Neural progenitor cell (in vitro differentiated cells): Measurements from ENCODE around the gene KLHL40. TPM values are rescaled to one million over a fixed set of nuclear protein-coding genes. Genes with fewer than 3 reads are reported as not detected.

Experiments used
- DNase-seq: peaks from one replicate; pipeline ENCODE4 v3.0.0-alpha.2; 2016; ENCODE audit warnings: low spot score
- H2AFZ ChIP-seq: fragments of 200-600 bp; sonication (generic); replicated peaks from 2 replicates; pipeline ENCODE4 v1.6.1; 2016; ENCODE audit warnings: antibody characterized with exemption
- H3F3A ChIP-seq: fragments of 200-600 bp; sonication (generic); 2 replicates; pipeline ENCODE4 v1.6.1; 2016; ENCODE audit warnings: antibody characterized with exemption, low read depth
- H3K27ac ChIP-seq: fragments of 200-600 bp; sonication (generic); 2 replicates; pipeline ENCODE4 v1.5.1; 2016; ENCODE audit warnings: mild to moderate bottlenecking
- H3K27me3 ChIP-seq: fragments of 200-600 bp; sonication (generic); 2 replicates; pipeline ENCODE4 v1.6.1; 2016; ENCODE audit warnings: mild to moderate bottlenecking, moderate library complexity
- H3K36me3 ChIP-seq: fragments of 200-600 bp; sonication (generic); 2 replicates; pipeline ENCODE4 v1.5.1; 2016
- H3K4me1 ChIP-seq: fragments of 200-600 bp; sonication (generic); 2 replicates; pipeline ENCODE4 v1.6.1; 2016; ENCODE audit warnings: mixed run types
- H3K4me2 ChIP-seq: fragments of 200-600 bp; sonication (generic); 2 replicates; pipeline ENCODE4 v1.6.1; 2016
- H3K4me3 ChIP-seq: fragments of 200-600 bp; sonication (generic); 2 replicates; pipeline ENCODE4 v1.5.1; 2016
- H3K79me2 ChIP-seq: fragments of 200-600 bp; sonication (generic); 2 replicates; pipeline ENCODE4 v1.6.1; 2016; ENCODE audit warnings: low read depth
- H3K9ac ChIP-seq: fragments of 200-600 bp; sonication (generic); 2 replicates; pipeline ENCODE4 v1.6.1; 2016
- H3K9me3 ChIP-seq: fragments of 200-600 bp; sonication (generic); 2 replicates; pipeline ENCODE4 v1.5.1; 2016; ENCODE audit warnings: low read depth
- H4K20me1 ChIP-seq: fragments of 200-600 bp; sonication (generic); 2 replicates; pipeline ENCODE4 v1.6.1; 2016; ENCODE audit warnings: low read depth
- H3K27ac Mint-ChIP-seq: 3 replicates; pipeline ENCODE4 v1.8.0; 2021; ENCODE audit warnings: mixed read lengths
- H3K27me3 Mint-ChIP-seq: 2 replicates; pipeline ENCODE4 v1.8.0; 2022; ENCODE audit warnings: low read depth, mild to moderate bottlenecking, inconsistent platforms, moderate library complexity, mixed read lengths; ENCODE audit not compliant: insufficient read depth
- H3K36me3 Mint-ChIP-seq: 3 replicates; pipeline ENCODE4 v1.8.0; 2021; ENCODE audit warnings: mixed read lengths
- H3K4me1 Mint-ChIP-seq: 3 replicates; pipeline ENCODE4 v1.8.0; 2021; ENCODE audit warnings: mixed read lengths
- H3K4me3 Mint-ChIP-seq: 3 replicates; pipeline ENCODE4 v1.8.0; 2021; ENCODE audit warnings: mild to moderate bottlenecking, moderate library complexity, mixed read lengths
- H3K9me3 Mint-ChIP-seq: 3 replicates; pipeline ENCODE4 v1.8.0; 2020; ENCODE audit warnings: mixed read lengths
- CTCF ChIP-seq: fragments of 200-600 bp; sonication (generic); IDR thresholded peaks from 2 replicates; pipeline ENCODE4 v1.5.1; 2017; ENCODE audit warnings: antibody characterized with exemption, mild to moderate bottlenecking
- EZH2 ChIP-seq: fragments of 200-600 bp; sonication (generic); IDR thresholded peaks from 2 replicates; pipeline ENCODE4 v1.6.1; 2017; ENCODE audit warnings: antibody characterized with exemption, mild to moderate bottlenecking, moderate library complexity
- EZH2phosphoT487 ChIP-seq: fragments of 200-600 bp; sonication (generic); IDR thresholded peaks from 2 replicates; pipeline ENCODE4 v1.6.1; 2017; ENCODE audit warnings: antibody characterized with exemption
- total RNA-seq: library from RNA; depleted of rRNA; stranded (reverse); fragments of >200 nt; gene quantifications from 2 replicates; pipeline ENCODE4 v1.2.3, GENCODE V29; 2015; ENCODE audit warnings: low replicate concordance

KLHL40 gene
- total RNA-seq, 1 donor from 2014 or later: not detected

GRCh38 chr3:42688487-42689420 is 3.4 kb downstream of the KLHL40 start:
- Histone ChIP-seq H3K9me3 (no peaks in the 10 kb centered on the region), H3K4me3 (no peak overlapping the region), H3F3A (no peaks in the 10 kb centered on the region), H3K36me3 (no peaks in the 10 kb centered on the region), H3K27ac (no peak overlapping the region), H3K79me2 (no peaks in the 10 kb centered on the region), H3K27me3 (no peaks in the 10 kb centered on the region), H4K20me1 (no peaks in the 10 kb centered on the region), H3K4me2 (no peak overlapping the region), H3K9ac (no peak overlapping the region), H2AFZ (no peak overlapping the region), H3K4me1 (peaks cover 7% of the 10 kb centered on the region)
- Mint-ChIP-seq H3K36me3 (no peaks in the 10 kb centered on the region), H3K27me3 (peaks cover 4% of the 10 kb centered on the region), H3K4me1 (peaks cover 8% of the 10 kb centered on the region), H3K9me3 (no peaks in the 10 kb centered on the region), H3K27ac (no peak overlapping the region), H3K4me3 (no peak overlapping the region)
- TF ChIP-seq CTCF (no peak), EZH2 (no peak), EZH2phosphoT487 (no peak)
- no peak for DNase-seq

- Mint-ChIP-seq H3K36me3 (no peaks in the 10 kb centered on the region), H3K27ac (no peak overlapping the region), H3K4me3 (no peak overlapping the region), H3K27me3 (peaks cover 4% of the 10 kb centered on the region), H3K9me3 (no peaks in the 10 kb centered on the region), H3K4me1 (peaks cover 8% of the 10 kb centered on the region)
- DNase-seq: peak; percentile 18
- H3K27me3 ChIP-seq: no peaks in the 10 kb centered on the region
- no peak overlapping the region for H3K4me3 ChIP-seq
- H3K79me2 ChIP-seq: no peaks in the 10 kb centered on the region
- H3K4me1 ChIP-seq: peaks cover 7% of the 10 kb centered on the region
- no peak overlapping the region for H3K27ac ChIP-seq
- no peaks in the 10 kb centered on the region for H3F3A ChIP-seq
- TF ChIP-seq CTCF (no peak), EZH2 (no peak), EZH2phosphoT487 (no peak)
- H3K9me3 ChIP-seq: no peaks in the 10 kb centered on the region
- no peak overlapping the region for H3K9ac ChIP-seq
- no peaks in the 10 kb centered on the region for H4K20me1 ChIP-seq
- H3K36me3 ChIP-seq: no peaks in the 10 kb centered on the region
- no peak overlapping the region for H2AFZ ChIP-seq
- peak overlapping the region; percentile 13 for H3K4me2 ChIP-seq
Observed at GRCh38 chr3:42689421-42690014, 4.2 kb downstream of the KLHL40 start.

GRCh38 chr3:42690191-42690590 is 4.9 kb downstream of the KLHL40 start:
- no peak for DNase-seq
- H3K27me3 Mint-ChIP-seq: peaks cover 4% of the 10 kb centered on the region
- no peak for TF ChIP-seq CTCF
- TF ChIP-seq EZH2: no peak

More at GRCh38 chr3:42690191-42690590, 4.9 kb downstream of the KLHL40 start:
- Histone ChIP-seq H3F3A (no peaks in the 10 kb centered on the region), H3K27ac (no peak overlapping the region), H3K4me3 (no peak overlapping the region), H3K79me2 (no peaks in the 10 kb centered on the region), H3K27me3 (no peaks in the 10 kb centered on the region), H3K4me1 (peaks cover 7% of the 10 kb centered on the region), H3K9me3 (no peaks in the 10 kb centered on the region), H2AFZ (no peak overlapping the region), H3K4me2 (no peak overlapping the region), H4K20me1 (no peaks in the 10 kb centered on the region), H3K36me3 (no peaks in the 10 kb centered on the region), H3K9ac (no peak overlapping the region)
- Mint-ChIP-seq H3K9me3 (no peaks in the 10 kb centered on the region), H3K36me3 (no peaks in the 10 kb centered on the region), H3K4me1 (peaks cover 8% of the 10 kb centered on the region), H3K27ac (peak overlapping the region; percentile 67), H3K4me3 (no peak overlapping the region)
